GM19395 (cell line): Measurements from ENCODE around the gene CSRNP3.

ENCODE experiments used
- ATAC-seq: cut with Tn5 transposase; IDR thresholded peaks from one replicate; pipeline ENCODE4 v1.9.1; 2021; ENCODE audit warnings: mild to moderate bottlenecking, moderate library complexity; ENCODE audit not compliant: unreplicated experiment

Gene CSRNP3

DNA sequence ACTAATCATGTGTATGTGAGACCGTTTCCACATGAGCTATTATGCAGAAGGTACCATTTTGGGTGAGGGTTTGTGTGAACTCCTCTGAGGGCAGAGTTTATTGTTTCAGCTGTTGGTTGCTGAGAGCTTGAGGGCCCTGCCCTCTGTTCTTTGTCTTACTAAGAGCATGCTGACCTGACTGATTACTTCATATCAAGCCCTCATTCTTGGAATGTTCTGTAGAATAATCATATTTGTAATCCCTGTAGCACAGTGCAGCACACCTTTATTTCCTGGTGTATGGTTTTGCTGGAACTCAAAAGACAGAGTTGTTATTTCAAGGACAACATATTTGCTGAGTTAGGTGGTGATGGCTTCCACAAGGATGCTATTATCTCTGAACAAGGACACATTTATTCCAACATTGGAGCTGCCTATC, 206.1 kb downstream of the CSRNP3 start:
- no peak for ATAC-seq

DNA sequence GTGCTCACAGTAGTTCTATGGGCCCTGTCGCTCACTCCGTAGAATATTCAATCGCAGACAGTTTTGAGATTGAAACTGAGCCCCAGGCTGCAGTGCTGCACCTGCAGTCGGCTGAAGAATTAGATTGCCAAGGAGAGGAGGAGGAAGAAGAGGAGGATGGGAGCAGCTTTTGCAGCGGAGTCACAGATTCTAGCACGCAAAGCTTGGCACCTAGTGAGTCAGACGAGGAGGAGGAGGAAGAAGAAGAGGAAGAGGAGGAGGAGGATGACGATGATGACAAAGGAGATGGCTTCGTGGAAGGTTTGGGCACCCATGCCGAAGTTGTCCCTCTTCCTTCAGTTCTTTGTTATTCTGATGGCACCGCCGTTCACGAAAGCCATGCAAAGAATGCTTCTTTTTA, 209.4 kb downstream of the CSRNP3 start:
- ATAC-seq: no peak

DNA sequence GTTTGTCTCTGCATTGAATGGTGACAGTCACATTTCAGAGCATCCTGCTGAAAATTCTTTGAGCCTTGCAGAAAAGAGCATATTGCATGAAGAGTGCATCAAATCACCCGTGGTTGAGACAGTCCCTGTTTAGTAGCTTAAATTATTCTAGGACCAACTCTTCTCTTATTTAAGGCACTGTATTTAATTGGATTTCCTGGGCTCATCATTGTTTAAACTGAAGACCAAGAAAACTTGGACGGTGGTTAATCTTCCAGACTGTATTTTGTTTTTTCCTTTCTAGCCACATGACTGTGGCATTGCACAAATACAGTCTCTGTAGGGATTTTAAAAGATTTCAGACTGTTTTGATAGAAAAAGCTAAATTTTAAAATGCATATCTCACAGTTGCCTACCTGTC, 210.1 kb downstream of the CSRNP3 start:
- ATAC-seq: no peak

DNA sequence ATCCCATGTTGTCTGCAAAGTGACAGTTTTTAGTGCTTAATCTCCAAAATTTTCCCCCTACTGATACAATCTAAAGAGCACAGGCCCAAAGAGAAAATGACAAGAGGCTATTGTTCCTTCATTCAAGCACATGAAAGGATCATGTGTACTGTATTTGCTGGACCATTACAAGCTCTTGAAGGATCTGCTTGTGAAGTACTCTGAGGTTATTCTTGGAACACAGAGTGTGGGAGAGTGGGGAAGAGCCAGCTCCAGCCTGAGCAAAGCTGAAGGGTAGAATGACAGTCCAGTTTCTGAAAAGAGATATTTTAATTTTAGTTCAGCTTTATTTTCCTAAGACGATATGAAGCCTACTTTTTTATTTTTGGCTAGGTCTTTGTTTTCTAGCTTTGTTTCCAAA, 212.3 kb downstream of the CSRNP3 start:
- no peak for ATAC-seq

DNA sequence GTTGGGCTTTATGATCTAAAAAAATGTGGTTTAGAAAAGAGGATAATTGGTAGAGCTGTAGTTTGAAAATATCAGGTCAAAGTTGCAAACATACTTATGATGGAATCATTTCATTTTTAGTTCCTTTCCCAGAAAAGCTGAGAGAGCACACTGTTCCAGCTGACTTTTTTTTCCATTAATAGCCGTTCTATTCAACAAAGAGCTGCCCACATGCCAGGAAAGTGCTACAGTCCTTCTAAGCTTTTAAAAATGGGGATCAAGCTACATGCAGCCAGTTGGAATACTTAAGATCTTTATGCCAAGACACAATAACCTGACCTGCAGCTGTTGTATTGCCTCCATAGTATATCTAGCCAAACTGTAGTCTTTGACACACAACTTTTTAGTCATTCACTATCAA, 213.0 kb downstream of the CSRNP3 start:
- no peak for ATAC-seq

DNA sequence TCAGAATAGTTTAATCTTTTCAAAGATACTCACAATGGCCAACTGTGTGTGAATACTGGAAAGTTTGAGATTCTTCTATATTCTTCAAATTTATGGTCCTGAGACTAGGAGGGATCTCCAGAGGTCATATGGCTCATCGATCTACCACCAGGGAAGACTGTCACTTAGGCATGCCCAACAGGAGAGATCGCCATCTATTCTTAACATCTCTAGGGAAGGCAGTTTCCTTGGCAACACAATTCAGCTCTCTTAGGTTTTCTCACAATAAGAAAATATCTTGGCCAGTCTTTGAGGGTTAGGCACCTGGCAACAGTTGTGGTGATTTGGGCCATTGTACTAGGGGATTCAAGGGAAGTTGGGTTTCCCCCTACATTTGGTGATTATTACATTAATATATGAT, 217.3 kb downstream of the CSRNP3 start:
- no peak for ATAC-seq

DNA sequence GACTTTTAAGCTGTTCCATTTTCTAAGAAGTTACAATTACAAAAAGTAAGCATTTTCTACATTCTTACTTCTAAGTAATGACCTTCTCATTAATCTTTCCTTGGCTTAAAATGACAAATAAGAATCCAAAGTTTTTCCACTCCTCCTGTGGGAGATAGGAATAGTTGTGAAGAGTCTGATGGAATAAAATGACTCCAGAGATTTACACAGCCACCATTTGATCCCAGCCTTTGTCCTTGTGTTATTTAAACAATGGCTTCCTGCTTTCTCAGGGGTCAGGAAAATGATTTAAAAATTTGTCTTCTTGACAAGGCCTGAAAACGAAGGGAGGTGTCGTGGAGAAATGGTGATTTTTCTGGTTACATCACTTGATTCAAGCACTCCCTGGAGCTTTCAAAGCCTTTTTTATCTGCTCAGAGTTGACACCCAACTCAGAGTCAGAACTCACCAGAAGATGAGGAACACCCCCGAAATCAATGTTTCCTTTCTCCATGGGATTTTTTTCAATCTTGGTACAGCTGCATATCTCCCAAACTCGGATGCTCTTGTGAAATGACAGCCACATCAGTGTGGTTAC, 218.0 kb downstream of the CSRNP3 start:
- ATAC-seq: no peak

DNA sequence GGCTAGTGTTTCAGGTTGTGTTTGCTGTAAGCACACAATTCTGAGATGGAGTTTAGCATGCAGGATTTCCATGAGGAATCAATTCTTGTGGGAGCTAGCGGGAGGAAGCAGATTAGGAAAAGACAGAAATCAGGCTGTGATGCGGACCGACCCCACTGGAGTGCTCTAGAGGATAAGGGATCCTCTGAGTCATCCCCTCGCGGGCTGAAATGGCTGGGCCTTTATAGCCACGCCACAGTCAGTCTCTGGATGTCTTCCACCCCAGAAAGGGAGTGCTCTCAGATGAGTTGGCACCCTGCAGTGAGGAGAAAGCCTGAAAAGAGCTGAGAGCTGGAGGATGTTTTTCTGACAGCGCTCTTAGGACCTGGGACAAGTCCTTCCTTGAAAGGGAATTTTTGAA, 222.1 kb downstream of the CSRNP3 start:
- ATAC-seq: no peak

DNA sequence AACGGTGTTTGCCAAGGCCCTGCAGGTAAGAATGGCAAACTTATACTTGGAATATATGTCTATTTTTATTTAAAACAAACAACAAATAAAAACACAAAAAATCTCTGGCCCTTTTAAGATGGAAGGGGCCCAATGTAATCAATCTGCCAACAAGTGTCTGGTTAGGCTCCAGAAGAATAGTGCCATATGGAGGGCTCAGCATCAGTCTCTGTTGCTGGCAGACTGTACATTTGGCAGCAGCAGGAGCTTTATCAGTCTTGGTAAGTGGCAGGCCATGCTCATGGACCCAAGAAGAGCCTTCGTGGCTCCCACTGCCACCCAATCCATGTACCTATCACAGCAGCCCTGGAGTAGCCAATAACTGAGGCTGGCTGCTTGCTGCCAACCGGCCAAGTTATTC, 223.4 kb downstream of the CSRNP3 start:
- ATAC-seq: no peak

DNA sequence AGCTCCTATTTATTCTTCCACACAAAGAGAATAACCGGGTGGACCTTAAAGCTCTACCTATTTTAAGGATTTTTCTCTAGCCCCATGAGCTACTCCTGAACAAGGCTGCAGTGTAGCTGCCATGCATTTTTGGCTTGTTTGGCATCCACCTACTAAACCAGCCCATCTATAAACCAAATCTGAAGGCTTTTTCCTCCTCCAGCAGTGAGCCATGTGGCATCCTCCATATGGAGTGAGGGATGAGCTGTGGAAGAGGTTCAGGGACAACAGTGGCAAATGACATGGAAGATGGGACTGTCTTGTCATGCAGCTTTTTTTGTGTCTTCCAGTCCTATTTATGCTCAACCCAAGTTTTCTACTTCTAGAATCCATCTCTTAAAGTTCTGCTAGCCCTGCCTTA, 224.3 kb downstream of the CSRNP3 start:
- no peak for ATAC-seq

DNA sequence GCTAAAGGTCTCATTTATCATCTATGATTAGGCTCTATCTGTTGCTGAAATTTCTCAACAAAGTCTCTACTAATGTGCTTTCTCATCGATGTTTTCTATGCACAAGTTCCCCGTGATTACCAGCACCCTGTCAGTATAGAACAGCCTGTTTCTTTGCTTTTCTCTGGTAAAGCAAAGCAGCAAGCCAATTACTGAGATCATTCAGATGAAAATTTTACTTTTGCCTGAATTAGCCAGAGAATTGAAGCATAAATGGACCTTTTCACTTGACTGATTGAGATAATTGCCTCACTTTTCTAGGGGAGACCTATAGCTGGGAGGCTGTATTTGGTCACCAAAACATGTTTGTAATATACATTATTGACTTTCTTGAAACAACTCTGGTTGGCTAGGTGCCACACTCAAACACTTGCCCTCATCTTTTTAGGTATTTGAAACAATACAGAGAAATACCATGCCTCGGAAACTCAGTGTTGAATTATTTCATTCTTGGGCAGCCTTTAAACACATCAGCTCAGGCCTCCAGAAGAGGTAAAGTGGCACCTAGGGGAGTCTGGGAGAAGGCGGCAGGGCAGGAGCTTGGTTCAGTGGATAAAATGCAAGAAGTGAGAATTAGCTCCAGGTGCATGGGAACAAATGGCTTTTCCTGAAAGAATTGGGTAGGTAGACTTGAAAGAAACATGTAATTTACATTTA, 228.4 kb downstream of the CSRNP3 start:
- ATAC-seq: no peak

DNA sequence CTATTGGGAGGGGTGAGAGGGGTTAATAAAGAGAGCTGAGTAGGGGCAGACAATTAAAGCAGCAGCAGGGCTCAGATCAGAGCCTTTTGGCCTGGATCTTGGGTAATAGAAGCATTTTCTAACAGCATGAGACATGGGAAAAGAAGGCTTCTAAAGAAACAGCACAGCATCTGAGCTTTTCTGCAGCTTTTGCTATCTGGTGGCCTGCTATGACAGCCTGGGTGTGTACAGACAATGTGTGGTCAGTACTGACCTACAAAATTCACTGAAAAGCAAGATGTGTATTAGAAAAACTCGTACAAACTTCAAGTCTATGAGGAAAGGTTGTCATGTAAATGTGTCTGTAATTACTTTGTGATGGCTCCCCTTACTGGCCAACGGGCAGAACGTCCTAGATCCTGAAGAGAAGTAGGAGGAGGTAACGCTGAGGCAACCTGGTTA, 229.0 kb downstream of the CSRNP3 start:
- ATAC-seq: peak; percentile 83

DNA sequence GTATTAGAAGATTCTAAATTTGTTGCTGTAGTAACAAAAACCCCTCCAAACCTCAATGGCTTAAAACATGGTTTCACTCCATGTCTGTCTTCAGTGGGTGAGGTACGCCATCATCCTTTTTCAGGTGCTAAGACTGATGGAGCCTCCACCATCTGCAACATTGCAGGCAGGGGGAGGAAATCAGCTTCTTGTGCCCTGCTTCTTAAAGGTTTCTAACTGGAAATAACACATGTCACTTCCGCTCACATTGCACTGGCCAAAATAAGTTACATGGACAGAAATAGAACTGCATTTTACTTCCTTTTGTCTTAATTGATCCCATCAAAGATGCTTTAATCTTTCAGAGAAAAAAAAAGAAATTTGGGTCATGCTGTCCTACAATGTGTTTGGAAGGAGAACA, 230.4 kb downstream of the CSRNP3 start:
- ATAC-seq: no peak

DNA sequence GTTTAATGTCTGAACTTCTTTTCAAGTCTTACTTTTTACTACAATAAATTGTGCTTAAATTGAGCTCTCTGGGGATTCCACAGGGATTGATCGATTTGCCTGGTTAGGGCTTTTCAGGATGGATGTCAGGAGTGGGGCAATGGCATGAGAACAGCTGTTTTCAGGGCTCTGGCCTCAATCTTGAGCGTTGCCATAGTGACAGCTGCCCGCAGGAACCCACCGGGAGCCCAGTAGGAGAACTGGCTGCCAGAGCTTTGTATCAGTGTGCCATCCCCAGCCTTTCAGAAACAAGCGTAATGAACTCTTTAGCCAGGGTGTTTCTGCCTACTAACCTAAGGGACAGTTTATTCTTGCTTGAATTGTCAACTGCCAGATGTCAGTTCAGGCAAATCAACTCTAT, 231.0 kb downstream of the CSRNP3 start:
- no peak for ATAC-seq

DNA sequence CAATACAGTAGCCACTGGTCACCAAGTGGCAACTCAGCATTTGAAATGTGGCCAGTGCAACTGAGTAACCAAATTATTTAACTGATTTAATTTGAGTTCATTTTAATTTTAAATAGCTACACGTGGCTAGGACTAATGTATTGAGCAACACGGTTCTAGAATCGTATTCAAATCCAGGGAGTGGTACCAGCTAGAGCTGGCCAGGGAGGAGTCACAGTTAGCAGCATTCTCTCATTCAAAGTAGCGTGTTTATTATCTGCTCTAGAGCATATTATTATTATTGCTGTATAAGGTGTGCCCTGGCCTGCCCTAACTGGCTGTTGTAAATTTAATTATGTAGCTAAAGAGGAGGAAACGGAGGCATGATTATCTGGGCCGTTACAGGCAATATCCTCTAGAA, 231.6 kb downstream of the CSRNP3 start:
- ATAC-seq: no peak

DNA sequence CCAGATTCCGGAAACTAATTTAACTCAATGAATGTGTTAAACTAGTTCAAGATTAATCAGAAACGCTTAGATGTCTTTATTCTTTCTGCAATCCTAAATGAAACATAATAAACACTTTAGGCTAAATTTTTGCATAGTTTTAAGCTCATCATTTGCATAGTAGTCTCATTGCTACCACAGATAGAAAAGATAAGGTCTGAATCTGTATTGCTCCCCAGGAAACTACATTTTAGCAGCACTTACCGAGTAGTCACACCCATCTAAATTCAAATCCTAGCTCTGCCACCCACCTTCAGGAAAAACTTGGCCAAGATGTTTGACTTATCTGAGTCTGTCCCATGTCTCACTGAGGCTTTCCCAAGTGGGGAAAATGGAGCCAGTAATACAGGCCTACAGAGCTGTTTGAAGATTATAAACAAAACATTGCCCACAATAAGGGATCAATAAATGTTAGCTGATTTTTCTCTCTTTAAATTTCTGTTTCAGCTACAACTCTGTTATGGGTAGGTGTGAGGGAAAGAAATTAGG, 237.5 kb downstream of the CSRNP3 start:
- ATAC-seq: no peak

DNA sequence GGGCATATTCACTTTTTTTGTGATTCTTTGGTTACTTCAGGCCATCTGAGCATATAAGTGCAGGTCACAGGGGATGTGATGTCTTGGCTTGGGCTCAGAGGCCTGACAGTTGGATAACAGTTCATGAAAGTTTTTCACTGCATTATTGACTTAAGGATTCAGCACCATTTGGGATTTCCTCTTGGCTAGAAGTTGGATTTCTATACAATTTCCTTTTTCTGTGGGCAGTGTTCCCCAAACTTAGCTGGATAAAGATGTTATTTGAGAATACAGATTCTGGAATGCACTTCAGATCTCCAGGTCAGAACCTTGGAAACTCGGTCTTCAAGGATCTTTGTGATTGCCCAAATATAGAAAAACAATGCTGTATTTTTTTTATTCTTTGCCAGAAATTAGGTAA, 246.6 kb downstream of the CSRNP3 start:
- ATAC-seq: no peak

DNA sequence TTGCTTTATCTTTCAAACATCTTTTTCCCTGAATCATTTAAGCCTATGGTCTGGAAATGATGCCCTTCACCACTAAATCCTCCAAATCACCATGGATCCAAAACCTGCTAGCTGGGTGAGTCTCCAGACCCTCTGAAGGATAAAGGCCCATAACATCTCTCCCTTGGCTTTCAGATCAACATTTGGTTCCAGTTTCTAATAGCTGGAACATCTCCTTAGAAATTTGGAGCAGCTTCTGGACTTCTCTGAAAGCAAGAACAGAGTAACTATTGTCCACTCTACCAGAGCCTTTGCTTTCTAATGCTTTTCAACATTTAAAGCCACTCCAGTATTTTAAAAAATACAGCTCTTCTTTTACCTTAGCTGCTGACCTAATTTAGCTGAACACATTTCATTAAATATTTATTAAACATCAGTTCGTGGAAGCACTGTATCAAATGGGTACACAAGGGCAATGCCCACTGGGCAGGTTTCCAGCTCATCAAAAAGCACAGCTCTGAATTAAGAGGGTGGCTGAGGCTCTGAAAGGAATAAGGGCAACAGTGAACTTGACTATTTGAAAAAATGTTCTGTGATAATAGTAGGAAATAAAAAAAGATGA, 249.2 kb downstream of the CSRNP3 start:
- no peak for ATAC-seq

DNA sequence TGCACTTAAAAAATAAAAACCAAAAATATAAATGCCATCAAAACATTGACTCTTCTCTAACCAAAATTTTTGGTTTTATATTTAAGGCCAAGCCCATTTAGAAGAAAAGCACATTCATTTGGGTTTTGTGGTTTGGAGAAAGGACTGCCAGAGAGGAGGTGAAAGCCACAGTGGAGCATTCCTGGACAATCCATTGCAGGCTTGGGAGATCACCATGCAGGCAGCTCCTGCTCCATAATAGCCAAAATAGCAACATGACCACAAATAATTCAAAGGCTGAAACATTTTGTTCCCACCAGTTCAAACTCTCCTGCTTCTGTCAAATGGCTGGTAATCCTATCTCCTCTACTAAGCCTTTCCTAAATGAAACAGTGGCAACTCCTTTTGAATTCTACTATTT, 251.0 kb downstream of the CSRNP3 start:
- no peak for ATAC-seq

DNA sequence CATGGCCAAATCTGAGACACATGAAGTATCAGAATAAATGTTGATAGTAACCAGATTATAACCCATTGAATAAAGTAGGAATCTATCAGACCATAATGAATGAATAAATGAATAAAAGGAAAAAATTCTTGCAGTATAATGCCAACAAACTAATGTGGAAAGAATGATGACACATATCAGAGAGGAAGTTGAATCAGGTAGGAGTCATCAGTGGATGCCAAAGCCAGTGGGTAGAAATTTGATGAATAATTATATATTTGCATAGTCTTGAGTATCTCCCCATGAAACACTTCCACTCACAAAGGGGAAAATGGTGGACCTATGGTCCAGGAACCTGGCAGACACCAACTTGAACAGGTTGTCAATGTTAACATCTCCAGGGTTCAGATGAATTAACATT, 255.9 kb downstream of the CSRNP3 start:
- no peak for ATAC-seq
